HCT116 (cell line): ENCODE results near the gene ACTG1. TPM values are rescaled to one million over a fixed set of nuclear protein-coding genes. Genes with fewer than 3 reads are reported as not detected.

Source experiments
- ATAC-seq: fragments of 200-7000 bp; cut with Tn5 transposase; 2 replicates; pipeline ENCODE4 v1.9.1; 2020; ENCODE audit warnings: mild to moderate bottlenecking, moderate library complexity
- BruUV-seq: library from RNA; stranded (reverse); fragments of 400-500 nt; replicated peaks from 2 replicates; lab custom pipeline; 2021; lab: Mats Ljungman, UMichigan
- CTCF ChIA-PET: fragments of 300-600 bp; sonication (Branson Sonifier 250); formaldehyde crosslinking; loops from one replicate; lab custom pipeline; 2021; ENCODE audit warnings: antibody characterized with exemption; lab: Charles Lee
- POLR2A ChIA-PET: fragments of 300-600, 350-600 bp; sonication (Branson Sonifier 250); formaldehyde crosslinking; loops from one replicate; lab custom pipeline; 2021; ENCODE audit warnings: antibody characterized with exemption; lab: Charles Lee
- RAD21 ChIA-PET, 2 experiments: fragments of 300-600 bp; sonication (Branson Sonifier 250); formaldehyde crosslinking; loops; one replicate each; lab custom pipeline; 2023; ENCODE audit warnings: low total read pairs in 2 of 2; ENCODE audit not compliant: uncharacterized antibody in 2 of 2, unreplicated experiment in 2 of 2, low non-redundant PET in 1 of 2; lab: Charles Lee
- DNase-seq: peaks from one replicate; pipeline ENCODE4 v3.0.0-alpha.2; 2010; ENCODE audit warnings: low read depth, low spot score
- H2AFZ ChIP-seq: fragments of 200-600 bp; shearing (Covaris generic), sonication (generic); 2 replicates; pipeline ENCODE4 v1.6.1; 2017; ENCODE audit warnings: low read depth, mixed run types, mixed read lengths, antibody characterized with exemption, low read length; ENCODE audit not compliant: poor library complexity, severe bottlenecking
- H3K27ac ChIP-seq: 2 replicates; pipeline ENCODE4 v1.5.1; 2012; ENCODE audit warnings: low read depth, low read length
- H3K27me3 ChIP-seq: fragments of 200-600 bp; sonication (generic); 2 replicates; pipeline ENCODE4 v1.6.1; 2016; ENCODE audit warnings: mixed run types, low read length, mixed read lengths; ENCODE audit not compliant: insufficient read depth
- H3K36me3 ChIP-seq, 2 experiments: fragments of 200-500 bp in 1 of 2; fragments of 200-600 bp in 1 of 2; sonication (Bioruptor generic) in 1 of 2; sonication (generic) in 1 of 2; 2 replicates each; pipeline versions ENCODE4 v1.5.1 to v1.6.1; 2014 to 2016; ENCODE audit warnings: low read length in 2 of 2, inconsistent platforms in 1 of 2, mixed read lengths in 1 of 2, mixed run types in 1 of 2; ENCODE audit not compliant: insufficient read depth in 2 of 2, control insufficient read depth in 1 of 2
- H3K4me1 ChIP-seq, 2 experiments: fragments of 200-600 bp in 1 of 2; sonication (generic) in 1 of 2; 2 replicates each; pipeline versions ENCODE4 v1.5.1 to v1.6.1; 2012 to 2017; ENCODE audit warnings: low read length in 2 of 2, inconsistent platforms in 1 of 2, mild to moderate bottlenecking in 1 of 2, mixed read lengths in 1 of 2, mixed run types in 1 of 2, moderate library complexity in 1 of 2; ENCODE audit not compliant: insufficient read depth in 2 of 2, control insufficient read depth in 1 of 2
- H3K4me2 ChIP-seq: fragments of 200-600 bp; sonication (generic); 2 replicates; pipeline ENCODE4 v1.6.1; 2017; ENCODE audit warnings: mixed run types, low read length, mixed read lengths
- H3K4me3 ChIP-seq, 2 experiments: fragments of 200-600 bp in 1 of 2; sonication (generic) in 1 of 2; replicated peaks in 1 of 2; 2 replicates each; pipeline ENCODE4 v1.5.1; 2011 to 2016; ENCODE audit warnings: low read length in 2 of 2, control low read depth in 1 of 2, low read depth in 1 of 2, mild to moderate bottlenecking in 1 of 2, mixed read lengths in 1 of 2, mixed run types in 1 of 2
- H3K79me2 ChIP-seq: fragments of 200-600 bp; sonication (generic); 2 replicates; pipeline ENCODE4 v1.6.1; 2017; ENCODE audit warnings: mild to moderate bottlenecking, mixed run types, low read length, moderate library complexity, mixed read lengths; ENCODE audit not compliant: insufficient read depth
- H3K9ac ChIP-seq: fragments of 200-600 bp; sonication (generic); 2 replicates; pipeline ENCODE4 v1.6.1; 2016; ENCODE audit warnings: low read length, mixed read lengths
- H3K9me2 ChIP-seq: fragments of 200-600 bp; sonication (generic), shearing (Covaris generic); 2 replicates; pipeline ENCODE4 v1.6.1; 2017; ENCODE audit warnings: mixed run types, mild to moderate bottlenecking, moderate library complexity; ENCODE audit not compliant: insufficient read depth
- H3K9me3 ChIP-seq, 2 experiments: fragments of 200-500 bp in 1 of 2; fragments of 200-600 bp in 1 of 2; sonication (Bioruptor generic) in 1 of 2; sonication (generic) in 1 of 2; 2 replicates each; pipeline ENCODE4 v1.6.1; 2014 to 2017; ENCODE audit warnings: low read length in 2 of 2, mixed read lengths in 2 of 2, inconsistent platforms in 1 of 2, low read depth in 1 of 2, mild to moderate bottlenecking in 1 of 2, mixed run types in 1 of 2, moderate library complexity in 1 of 2; ENCODE audit not compliant: control insufficient read depth in 1 of 2, insufficient read depth in 1 of 2
- H4K20me1 ChIP-seq: fragments of 200-600 bp; sonication (generic), shearing (Covaris generic); 2 replicates; pipeline ENCODE4 v1.6.1; 2017; ENCODE audit warnings: mixed run types, mild to moderate bottlenecking, moderate library complexity; ENCODE audit not compliant: insufficient read depth
- EGR1 ChIP-seq: IDR thresholded peaks from 2 replicates; pipeline ENCODE4 v1.6.1; 2012; ENCODE audit warnings: low read depth
- SP1 ChIP-seq: IDR thresholded peaks from 2 replicates; pipeline ENCODE4 v1.6.1; 2012; ENCODE audit warnings: low read depth
- intact Hi-C: fragments of 100-400 bp; cut with micrococcal nuclease; formaldehyde crosslinking; loops from 2 replicates; pipeline ENCODE4 v1.10.0; 2022
- total RNA-seq: library from RNA; stranded (reverse); gene quantifications from one replicate; pipeline ENCODE4 v1.2.1, GENCODE V29; 2021; ENCODE audit not compliant: unreplicated experiment

Gene ACTG1
- total RNA-seq, 1 experiment from 2014 or later: 6,223 TPM

DNA sequence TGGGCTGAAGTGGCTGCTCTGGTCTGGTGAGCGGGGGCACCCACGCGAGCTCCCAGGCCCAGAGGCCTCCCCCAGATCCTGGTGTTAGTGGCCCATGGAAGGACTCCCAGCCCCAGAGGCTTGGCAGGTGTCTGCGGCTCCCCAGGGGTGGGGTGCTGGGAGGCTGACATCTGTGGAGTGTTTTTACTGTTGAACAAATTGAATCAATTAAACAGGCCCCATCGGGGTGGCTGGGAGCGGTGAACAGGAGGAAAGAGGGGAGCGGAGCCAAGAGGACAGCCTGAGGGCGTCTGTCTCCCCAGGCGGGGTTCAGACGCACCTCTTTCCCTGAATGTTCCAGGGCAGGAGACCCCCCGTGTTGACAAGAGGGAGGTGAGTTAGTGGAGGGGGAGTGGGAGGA is 29.9 kb downstream of the ACTG1 start:
- no peaks in the 10 kb centered on the region for H4K20me1 ChIP-seq
- H3K9ac ChIP-seq: no peak overlapping the region
- RAD21 ChIA-PET: no interaction called here
- no peak overlapping the region for H3K4me2 ChIP-seq
- POLR2A ChIA-PET: no interaction called here
- H3K27me3 ChIP-seq: no peaks in the 10 kb centered on the region
- DNase-seq: no peak
- no peak for TF ChIP-seq SP1
- CTCF ChIA-PET: no interaction called here
- no peak overlapping the region for H3K4me3 ChIP-seq
- no peaks in the 10 kb centered on the region for H3K36me3 ChIP-seq
- H3K9me2 ChIP-seq: no peaks in the 10 kb centered on the region
- H3K9me3 ChIP-seq: no peaks in the 10 kb centered on the region
- ATAC-seq: no peak
- no peaks in the 10 kb centered on the region for H3K79me2 ChIP-seq
- BruUV-seq: no TSS peak
- H3K4me1 ChIP-seq: peaks cover 19 to 36% of the 10 kb centered on the region in 2 experiments
- intact Hi-C loops: no loop called here
- H2AFZ ChIP-seq: no peak overlapping the region
- no peak overlapping the region for H3K27ac ChIP-seq

GRCh38 chr17:81481815-81482505 is 30.6 kb downstream of the ACTG1 start:
- intact Hi-C loops: no loop called here
- no peak for TF ChIP-seq EGR1
- Histone ChIP-seq H3K36me3 (no peaks in the 10 kb centered on the region), H3K4me1 (peaks cover 12 to 30% of the 10 kb centered on the region in 2 experiments), H3K27me3 (no peaks in the 10 kb centered on the region), H2AFZ (no peak overlapping the region), H3K4me2 (no peak overlapping the region), H3K27ac (no peak overlapping the region), H3K9ac (no peak overlapping the region), H3K9me2 (no peaks in the 10 kb centered on the region), H4K20me1 (no peaks in the 10 kb centered on the region), H3K9me3 (no peaks in the 10 kb centered on the region), H3K79me2 (no peaks in the 10 kb centered on the region), H3K4me3 (no peak overlapping the region)
- no peak for ATAC-seq
- BruUV-seq: no TSS peak
- POLR2A ChIA-PET: interaction anchor here (1.0 kb wide), 1 partner anchor 87 kb away, joined by 3 read pairs; the partner anchor contains the start of gene BAHCC1
- CTCF ChIA-PET: no interaction called here
- no peak for DNase-seq
- RAD21 ChIA-PET: no interaction called here
